ENCODE measurements around the gene SUN5. TPM values are rescaled to one million over a fixed set of nuclear protein-coding genes. Genes with fewer than 3 reads are reported as not detected.
"Not testable (repeated sequence)": the region's sequence is repeated elsewhere in the genome, so short reads cannot be mapped to it uniquely, and the experiment has no call there.

SUN5 gene
- total RNA-seq, 1 experiment from 2014 or later = not detected

DNA sequence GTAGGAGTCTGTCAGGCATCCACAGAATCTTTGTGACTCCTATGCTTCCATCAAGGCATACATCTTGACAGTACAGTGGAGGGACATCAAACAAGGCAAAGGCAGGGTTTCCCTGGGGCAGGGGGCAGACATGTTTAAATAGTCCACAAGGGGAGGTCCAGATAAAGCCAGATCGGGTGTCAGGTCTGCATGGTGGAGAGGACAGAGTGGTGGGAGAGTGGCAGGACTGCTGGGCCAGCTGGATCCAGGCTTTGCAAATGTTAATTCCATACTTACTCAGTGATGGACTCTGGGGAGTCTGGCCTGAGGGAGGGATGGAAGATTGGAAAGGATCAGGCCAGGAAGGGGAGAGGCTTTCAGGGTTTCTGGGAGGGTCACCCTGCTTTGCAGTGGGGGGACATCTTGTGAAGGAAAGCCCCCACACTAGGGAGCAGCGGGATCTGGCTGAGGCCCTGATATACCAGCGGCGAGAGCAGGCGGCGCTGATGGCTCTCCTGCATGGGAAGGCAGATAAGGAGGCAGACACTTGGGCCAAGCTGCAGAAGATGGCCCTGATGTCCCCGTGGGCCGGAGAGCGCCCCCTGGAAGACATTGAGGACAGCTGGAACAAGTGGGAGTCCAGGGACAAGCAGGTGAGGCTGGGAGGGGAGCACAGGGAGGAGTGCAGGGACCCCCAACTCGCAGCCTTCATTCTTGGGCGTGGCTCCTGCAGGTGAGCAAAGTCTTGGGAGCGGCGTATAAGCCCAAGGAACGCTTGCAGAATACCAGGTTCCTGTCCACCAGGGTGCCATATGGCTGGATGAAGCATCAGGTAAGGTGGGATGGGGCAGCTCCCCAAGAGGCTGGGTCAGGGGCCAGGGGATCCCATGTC is 44.6 kb downstream of the SUN5 start:
- H3K9me3 ChIP-seq = peaks cover 12% of the 10 kb centered on the region
- BruUV-seq (replicated peaks) = no TSS peak
- TF ChIP-seq, protein P1, sequence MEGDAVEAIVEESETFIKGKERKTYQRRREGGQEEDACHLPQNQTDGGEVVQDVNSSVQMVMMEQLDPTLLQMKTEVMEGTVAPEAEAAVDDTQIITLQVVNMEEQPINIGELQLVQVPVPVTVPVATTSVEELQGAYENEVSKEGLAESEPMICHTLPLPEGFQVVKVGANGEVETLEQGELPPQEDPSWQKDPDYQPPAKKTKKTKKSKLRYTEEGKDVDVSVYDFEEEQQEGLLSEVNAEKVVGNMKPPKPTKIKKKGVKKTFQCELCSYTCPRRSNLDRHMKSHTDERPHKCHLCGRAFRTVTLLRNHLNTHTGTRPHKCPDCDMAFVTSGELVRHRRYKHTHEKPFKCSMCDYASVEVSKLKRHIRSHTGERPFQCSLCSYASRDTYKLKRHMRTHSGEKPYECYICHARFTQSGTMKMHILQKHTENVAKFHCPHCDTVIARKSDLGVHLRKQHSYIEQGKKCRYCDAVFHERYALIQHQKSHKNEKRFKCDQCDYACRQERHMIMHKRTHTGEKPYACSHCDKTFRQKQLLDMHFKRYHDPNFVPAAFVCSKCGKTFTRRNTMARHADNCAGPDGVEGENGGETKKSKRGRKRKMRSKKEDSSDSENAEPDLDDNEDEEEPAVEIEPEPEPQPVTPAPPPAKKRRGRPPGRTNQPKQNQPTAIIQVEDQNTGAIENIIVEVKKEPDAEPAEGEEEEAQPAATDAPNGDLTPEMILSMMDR (IDR thresholded peaks at IDR 0.05; ENCODE audit: insufficient read depth in 1 of 2, low read depth in 1 of 2, low read length in 1 of 2, severe bottlenecking in 1 of 2, unreplicated experiment in 1 of 2) = peak in 1 of 2 experiments; percentile 11
- H3K36me3 ChIP-seq (ENCODE audit: control insufficient read depth, insufficient read depth, low read length) = no peaks in the 10 kb centered on the region
- POLR2A ChIA-PET = no interaction called here
- no peaks in the 10 kb centered on the region for H3K4me1 Mint-ChIP-seq (ENCODE audit: low read depth, unreplicated experiment)
- H3K4me1 ChIP-seq = no peaks in the 10 kb centered on the region
- intact Hi-C loops (cut with micrococcal nuclease; ENCODE audit: unreplicated experiment) = no loop called here
- CTCF ChIA-PET = interaction anchor here (0.6 kb wide), 1 partner anchor 261 kb away, joined by 4 read pairs; no protein-coding TSS in a partner anchor
- peaks cover 6% of the 10 kb centered on the region for H3K36me3 Mint-ChIP-seq (ENCODE audit: insufficient read depth, unreplicated experiment)
- peaks cover 14% of the 10 kb centered on the region for H3K27me3 Mint-ChIP-seq (ENCODE audit: insufficient read depth, unreplicated experiment)
- H3K4me3 ChIP-seq (ENCODE audit: low read depth, low read length) = no peak overlapping the region
- H3K4me3 Mint-ChIP-seq (ENCODE audit: unreplicated experiment) = no peak overlapping the region
- peak in 1 of 2 experiments; percentile 37 for DNase-seq
- peaks cover 22% of the 10 kb centered on the region for H3K9me3 Mint-ChIP-seq (ENCODE audit: unreplicated experiment)
- H3K27ac Mint-ChIP-seq (ENCODE audit: unreplicated experiment) = no peak overlapping the region
- H3K27me3 ChIP-seq (replicated peaks; ENCODE audit: control insufficient read depth, insufficient read depth, low read length) = no peaks in the 10 kb centered on the region; the same call in 1 of the 2 replicates

DNA sequence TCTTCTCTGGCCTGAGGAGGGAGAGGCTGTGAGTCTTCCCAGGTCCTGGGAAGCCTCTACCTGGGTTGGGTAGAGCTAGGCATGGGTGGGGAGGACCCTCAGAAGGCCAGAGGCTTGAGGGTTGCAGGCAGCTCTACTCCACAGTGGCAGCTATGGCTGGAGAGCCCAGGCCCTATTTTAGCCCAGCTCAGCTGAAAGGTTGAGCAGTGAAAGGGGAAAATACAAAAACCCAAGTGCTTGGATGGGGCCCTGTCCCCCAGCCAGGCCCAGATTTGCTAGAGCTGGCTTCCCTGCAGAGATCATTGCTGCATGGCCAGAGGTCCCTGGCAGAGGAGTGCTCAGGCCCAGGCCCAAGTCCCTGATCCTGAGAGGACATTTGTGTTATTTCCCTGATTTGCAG is 45.7 kb downstream of the SUN5 start:
- POLR2A ChIA-PET = no interaction called here
- H3K4me3 ChIP-seq (ENCODE audit: low read depth, low read length) = no peak overlapping the region
- no TSS peak for BruUV-seq (replicated peaks)
- Mint-ChIP-seq H3K9me3 (ENCODE audit: unreplicated experiment) (peaks cover 22% of the 10 kb centered on the region), H3K27ac (ENCODE audit: unreplicated experiment) (no peak overlapping the region), H3K4me1 (ENCODE audit: low read depth, unreplicated experiment) (no peaks in the 10 kb centered on the region), H3K4me3 (ENCODE audit: unreplicated experiment) (no peak overlapping the region), H3K27me3 (ENCODE audit: insufficient read depth, unreplicated experiment) (peaks cover 10% of the 10 kb centered on the region), H3K36me3 (ENCODE audit: insufficient read depth, unreplicated experiment) (peaks cover 6% of the 10 kb centered on the region)
- H3K9me3 ChIP-seq = peaks cover 19% of the 10 kb centered on the region
- CTCF ChIA-PET = no interaction called here
- DNase-seq = peak in 1 of 2 experiments; percentile 35
- H3K4me1 ChIP-seq = no peaks in the 10 kb centered on the region
- no peaks in the 10 kb centered on the region; the same call in 1 of the 2 replicates for H3K27me3 ChIP-seq (replicated peaks; ENCODE audit: control insufficient read depth, insufficient read depth, low read length)
- TF ChIP-seq, protein P1 (IDR thresholded peaks at IDR 0.05; ENCODE audit: insufficient read depth in 1 of 2, low read depth in 1 of 2, low read length in 1 of 2, severe bottlenecking in 1 of 2, unreplicated experiment in 1 of 2) = no peak
- intact Hi-C loops (cut with micrococcal nuclease; ENCODE audit: unreplicated experiment) = no loop called here
- no peaks in the 10 kb centered on the region for H3K36me3 ChIP-seq (ENCODE audit: control insufficient read depth, insufficient read depth, low read length)

GRCh38 chr20:32957459-32957858 is 46.8 kb downstream of the SUN5 start:
- H3K27me3 ChIP-seq (replicated peaks; ENCODE audit: control insufficient read depth, insufficient read depth, low read length) = no peaks in the 10 kb centered on the region; the same call in 1 of the 2 replicates
- peaks cover 19% of the 10 kb centered on the region for H3K9me3 ChIP-seq

DNA sequence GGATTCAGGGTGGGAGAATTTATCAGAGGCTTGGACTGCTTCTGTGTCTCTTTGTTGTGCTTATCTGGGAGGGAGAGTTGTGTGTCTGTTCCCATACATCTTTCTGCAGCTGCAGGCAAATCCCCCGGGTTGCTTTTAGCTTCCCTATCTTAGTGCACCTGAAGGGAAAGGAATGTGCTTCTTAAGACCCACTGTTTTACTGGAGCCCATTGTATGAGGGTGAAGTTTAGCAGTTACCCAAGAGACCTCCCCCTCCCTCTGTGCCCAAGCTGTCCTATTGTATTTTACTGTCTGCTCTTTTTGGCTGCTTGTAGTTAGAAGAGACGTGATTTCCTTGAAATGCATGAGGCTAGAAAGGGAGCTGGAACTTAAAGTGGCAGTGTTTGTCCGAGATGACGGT is 53.7 kb downstream of the SUN5 start:
- intact Hi-C loops (cut with micrococcal nuclease; ENCODE audit: unreplicated experiment); H3K9me3 ChIP-seq; H3K36me3 ChIP-seq (ENCODE audit: control insufficient read depth, insufficient read depth, low read length); POLR2A ChIA-PET; H3K4me1 ChIP-seq; H3K4me3 Mint-ChIP-seq (ENCODE audit: unreplicated experiment); H3K36me3 Mint-ChIP-seq (ENCODE audit: insufficient read depth, unreplicated experiment); H3K4me3 ChIP-seq (ENCODE audit: low read depth, low read length); H3K27ac Mint-ChIP-seq (ENCODE audit: unreplicated experiment); H3K4me1 Mint-ChIP-seq (ENCODE audit: low read depth, unreplicated experiment); H3K9me3 Mint-ChIP-seq (ENCODE audit: unreplicated experiment); DNase-seq; H3K27me3 ChIP-seq (replicated peaks; ENCODE audit: control insufficient read depth, insufficient read depth, low read length); BruUV-seq (replicated peaks): not testable (repeated sequence)
- CTCF ChIA-PET = interaction anchor here (1.5 kb wide), 1 partner anchor 49 kb away, joined by 4 read pairs; no protein-coding TSS in a partner anchor
- H3K27me3 Mint-ChIP-seq (ENCODE audit: insufficient read depth, unreplicated experiment) = peaks cover 31% of the 10 kb centered on the region

More at GRCh38 chr20:32957459-32957858, 46.8 kb downstream of the SUN5 start:
- Mint-ChIP-seq H3K9me3 (ENCODE audit: unreplicated experiment) (peaks cover 22% of the 10 kb centered on the region), H3K27ac (ENCODE audit: unreplicated experiment) (no peak overlapping the region), H3K27me3 (ENCODE audit: insufficient read depth, unreplicated experiment) (peaks cover 15% of the 10 kb centered on the region), H3K36me3 (ENCODE audit: insufficient read depth, unreplicated experiment) (peaks cover 6% of the 10 kb centered on the region), H3K4me3 (ENCODE audit: unreplicated experiment) (no peak overlapping the region), H3K4me1 (ENCODE audit: low read depth, unreplicated experiment) (no peaks in the 10 kb centered on the region)
- Histone ChIP-seq H3K4me3 (ENCODE audit: low read depth, low read length) (no peak overlapping the region), H3K4me1 (no peaks in the 10 kb centered on the region), H3K36me3 (ENCODE audit: control insufficient read depth, insufficient read depth, low read length) (no peaks in the 10 kb centered on the region)
- ChIA-PET CTCF (no interaction called here), POLR2A (no interaction called here)
- intact Hi-C loops (cut with micrococcal nuclease; ENCODE audit: unreplicated experiment) = no loop called here
- DNase-seq = no peak
- no TSS peak for BruUV-seq (replicated peaks)
- TF ChIP-seq, protein P1 (IDR thresholded peaks at IDR 0.05; ENCODE audit: insufficient read depth in 1 of 2, low read depth in 1 of 2, low read length in 1 of 2, severe bottlenecking in 1 of 2, unreplicated experiment in 1 of 2) = no peak
